DMS153 (cell line): ENCODE measurements around the gene RELN.
A peak's percentile ranks its signal among the peaks of the same experiment; 100 is the strongest.

Experiments
- DNase-seq: peaks from one replicate; lab custom pipeline; 2025; lab: John Stamatoyannopoulos, UW

Gene RELN

DNA sequence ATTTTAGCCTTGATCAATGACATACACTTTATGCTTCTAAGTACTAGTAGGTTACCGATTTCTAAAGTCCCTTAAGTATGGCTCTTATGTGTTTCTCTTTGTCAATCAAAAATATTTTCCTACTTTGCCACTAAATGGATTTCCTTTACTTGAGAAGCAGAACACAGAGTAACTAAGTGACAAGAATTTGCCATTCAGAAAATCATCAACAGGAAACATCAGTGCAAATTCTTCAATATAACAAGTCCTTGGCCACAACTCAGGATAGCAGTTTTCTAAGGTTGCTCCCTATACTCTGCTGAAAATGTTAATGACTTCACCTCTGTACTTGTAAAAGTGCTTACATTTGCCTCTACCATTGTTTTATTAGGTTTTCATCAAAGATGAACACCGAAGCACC lies 303.8 kb downstream of the RELN start:
- DNase-seq: no peak

- DNase-seq: no peak
Measured at GRCh38 chr7:103683348-103683747, 306.1 kb downstream of the RELN start.

- no peak for DNase-seq
Measured at GRCh38 chr7:103680161-103681144, 309.0 kb downstream of the RELN start.

DNA sequence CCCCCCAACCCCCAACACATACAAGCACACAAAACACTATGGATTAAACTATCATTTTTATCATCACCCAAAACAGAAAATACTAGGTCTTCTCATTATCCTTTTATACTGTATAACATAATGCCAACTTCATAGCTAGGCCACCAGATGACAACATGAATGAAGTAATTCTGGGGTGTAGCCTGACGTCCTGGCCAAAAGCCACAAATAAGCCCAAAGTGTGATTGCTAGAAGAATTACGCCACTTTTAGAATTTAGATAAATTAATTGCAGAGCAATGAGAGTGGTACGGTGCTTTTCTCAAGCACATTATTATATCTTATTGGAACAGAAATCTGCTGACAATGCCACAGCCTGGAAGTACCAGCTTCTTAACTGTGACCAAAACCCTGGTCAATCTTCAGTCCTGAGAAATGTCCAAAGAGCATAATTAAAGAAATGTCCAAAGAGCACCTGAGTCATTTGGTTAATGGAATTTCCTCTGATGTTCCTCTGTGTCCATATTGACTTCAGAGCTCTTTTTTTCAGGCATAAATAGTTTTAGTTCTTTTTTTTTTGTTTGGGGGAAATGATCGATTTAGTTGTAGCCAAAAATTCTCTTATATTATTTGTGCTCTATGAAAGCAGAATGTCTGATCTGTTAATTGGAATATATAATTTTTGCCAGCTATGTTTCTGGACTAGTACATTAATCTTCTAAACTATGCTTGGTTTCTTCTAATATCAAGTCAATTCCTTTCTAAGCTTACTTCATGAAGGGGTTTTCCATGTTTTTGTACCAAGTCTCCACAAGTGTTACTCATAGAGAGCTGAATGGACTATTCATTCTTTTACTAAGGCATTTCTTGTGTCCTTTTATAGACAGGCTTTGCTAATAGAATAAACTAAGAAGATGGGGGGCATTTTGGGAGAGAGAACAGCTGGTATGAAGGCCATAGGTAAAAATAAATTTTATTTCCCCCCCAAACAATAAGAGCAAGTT lies 310.0 kb downstream of the RELN start:
- DNase-seq: no peak

GRCh38 chr7:103668279-103668941 lies 321.0 kb downstream of the RELN start:
- DNase-seq: no peak

DNA sequence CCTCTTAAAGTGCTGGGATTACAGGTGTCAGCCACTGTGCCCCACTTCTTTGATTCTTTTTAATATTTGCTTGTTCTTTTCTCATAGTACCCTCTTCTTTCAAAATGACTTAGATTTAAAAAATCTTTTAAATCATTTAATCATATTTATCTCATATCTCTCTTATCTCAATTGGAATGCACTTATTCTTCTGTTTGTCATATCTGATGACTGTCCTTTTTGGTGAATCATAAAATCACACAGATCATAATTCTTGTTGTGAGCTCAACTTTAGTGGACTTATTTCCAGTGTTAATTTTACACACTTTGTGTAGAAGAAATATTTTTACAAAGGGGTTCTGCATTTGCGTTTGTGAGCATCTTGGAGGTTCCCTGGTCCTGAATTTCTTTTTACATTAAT lies 323.1 kb downstream of the RELN start:
- DNase-seq: no peak

GRCh38 chr7:103664577-103664976 lies 324.9 kb downstream of the RELN start:
- no peak for DNase-seq

DNA sequence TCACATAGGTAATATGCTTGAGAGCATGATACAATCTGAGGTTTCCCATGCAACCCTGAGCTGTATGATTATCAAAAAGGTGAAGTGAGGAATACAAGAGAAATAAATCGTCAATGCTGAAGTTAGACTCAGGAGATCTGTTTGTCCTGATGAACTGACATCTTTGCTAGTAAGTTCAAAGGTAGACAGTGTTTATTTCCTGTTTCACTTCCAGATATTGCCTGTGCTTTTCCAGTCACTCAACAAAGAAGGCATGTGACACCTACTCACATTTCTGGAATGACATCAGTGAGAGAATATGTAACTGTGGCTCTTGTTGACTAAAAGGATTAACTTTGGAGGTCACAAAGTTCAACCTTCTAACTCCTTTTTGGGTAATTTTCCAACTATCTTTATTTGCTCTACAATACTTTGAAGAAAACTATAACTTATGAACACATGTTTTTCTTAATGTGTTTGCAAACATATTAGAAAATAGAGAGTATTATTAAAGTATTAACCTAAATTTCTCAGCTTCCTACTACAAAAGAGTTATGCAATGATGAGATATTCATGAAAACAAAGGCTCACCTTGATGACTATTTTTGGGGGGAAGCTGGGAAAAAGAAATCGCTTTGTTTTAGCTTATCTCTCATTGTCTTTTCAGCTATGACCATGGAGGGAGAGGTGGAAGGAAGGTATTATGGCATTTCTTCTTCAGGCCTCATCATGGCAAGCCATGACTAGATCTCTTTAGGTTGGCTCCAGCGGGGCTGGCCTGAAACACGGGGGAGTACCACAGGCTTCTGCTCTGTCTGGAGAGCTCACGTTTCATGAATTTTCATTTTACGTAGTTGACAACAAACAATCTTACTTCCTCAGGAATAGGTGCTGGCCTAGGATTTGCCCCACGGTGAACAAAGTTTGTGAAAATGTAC lies 328.7 kb downstream of the RELN start:
- DNase-seq: peak; percentile 48

DNA sequence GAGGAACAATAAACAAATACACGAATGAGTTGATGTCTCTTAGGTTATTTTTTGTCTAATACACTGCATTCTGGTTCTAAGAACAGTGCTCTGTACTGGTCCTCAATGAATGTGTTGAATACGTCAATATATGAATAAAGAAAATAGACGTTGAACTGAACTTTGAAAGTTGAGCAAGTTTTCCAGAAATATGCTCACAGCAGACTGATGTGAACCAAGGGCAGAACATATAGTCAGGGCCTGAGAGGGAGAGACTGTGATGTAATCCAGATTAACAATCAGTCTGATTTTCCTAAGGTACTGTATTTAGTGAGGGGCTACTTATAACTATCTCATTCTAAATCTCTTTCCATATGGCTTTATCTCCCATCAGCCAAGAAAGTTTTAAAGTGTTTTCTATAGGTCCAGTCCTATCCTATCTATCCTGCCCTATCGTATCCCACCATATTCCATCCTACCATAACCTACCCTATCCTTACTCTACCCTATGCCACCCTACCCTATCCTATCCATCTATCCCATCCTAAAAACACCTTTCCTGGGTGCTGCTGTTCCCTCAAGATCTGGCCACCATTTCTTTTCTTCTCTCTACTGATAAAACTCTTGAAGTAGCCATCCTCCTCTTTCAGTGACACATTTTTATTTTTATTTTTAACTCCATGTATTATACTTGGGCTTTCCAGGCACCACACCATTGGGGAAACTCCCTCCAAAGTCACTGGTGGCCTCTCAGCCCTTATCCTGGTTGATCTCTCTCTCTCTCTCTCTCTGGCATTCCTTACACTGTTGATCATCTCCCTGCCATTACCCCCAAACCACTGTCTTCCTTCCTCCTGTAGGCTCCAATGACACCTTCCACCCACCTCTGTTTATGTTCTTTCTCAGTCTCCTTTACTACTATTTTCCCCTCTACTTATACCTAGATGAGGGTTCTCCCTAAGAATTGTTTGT lies 331.1 kb downstream of the RELN start:
- DNase-seq: no peak

DNA sequence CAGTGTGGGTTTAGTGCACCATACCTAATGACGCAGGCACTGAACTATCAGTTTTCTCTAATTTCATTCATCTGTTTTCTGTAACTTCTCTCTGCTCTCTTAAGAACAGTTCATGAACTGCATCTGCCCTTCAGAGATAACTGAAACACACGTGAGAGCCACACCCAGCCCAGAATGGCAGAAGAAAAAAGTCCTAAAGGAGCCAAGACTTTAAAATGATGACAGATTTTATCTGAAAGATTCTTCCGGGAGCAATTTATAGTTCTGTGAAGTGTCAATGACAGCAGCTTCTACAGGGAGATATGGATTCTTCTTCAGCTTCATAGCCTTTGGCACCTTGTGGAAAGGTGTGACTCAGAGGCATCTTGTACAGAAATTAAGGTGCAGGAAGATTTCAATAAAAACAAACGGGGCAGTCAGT lies 332.0 kb downstream of the RELN start:
- DNase-seq: no peak

- DNase-seq: no peak
Measured at GRCh38 chr7:103656221-103656620, 333.2 kb downstream of the RELN start.

DNA sequence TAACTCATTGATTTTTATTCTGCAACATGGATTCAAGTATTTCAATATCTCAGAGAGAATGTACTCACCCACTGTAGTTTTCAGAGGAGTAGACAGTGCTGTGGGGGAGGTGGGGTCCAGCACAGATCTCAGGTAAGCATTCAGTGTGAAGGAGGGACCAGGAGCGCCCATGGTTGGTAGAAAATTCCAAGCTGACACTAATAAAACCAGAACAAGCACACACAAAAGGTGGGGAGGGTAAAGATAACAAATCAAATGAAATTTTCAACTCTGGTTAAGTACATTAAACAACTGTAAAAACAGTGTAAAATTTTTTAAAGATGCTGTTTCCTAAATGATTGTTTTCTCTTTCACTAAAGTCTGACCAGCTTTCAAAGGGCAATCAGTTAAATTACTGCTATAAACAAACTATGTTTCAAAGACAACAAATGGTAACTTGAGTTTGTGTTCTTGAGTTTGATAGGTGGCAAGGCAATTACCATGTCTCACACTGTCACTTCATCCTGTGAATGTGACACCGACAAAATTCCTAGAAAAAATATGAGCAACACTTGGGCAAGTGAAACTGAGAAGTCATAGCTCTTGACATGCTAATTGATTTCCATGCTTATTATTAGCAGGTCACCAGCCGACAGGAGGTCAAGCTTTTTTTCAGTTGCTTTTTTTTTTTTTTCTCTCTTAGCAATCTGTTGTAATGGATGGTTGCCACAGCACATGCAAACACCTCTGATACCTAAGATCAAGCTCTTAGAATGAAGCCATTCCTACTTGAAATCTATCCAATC lies 337.7 kb downstream of the RELN start:
- DNase-seq: no peak

GRCh38 chr7:103649052-103649451 lies 340.4 kb downstream of the RELN start:
- no peak for DNase-seq

DNA sequence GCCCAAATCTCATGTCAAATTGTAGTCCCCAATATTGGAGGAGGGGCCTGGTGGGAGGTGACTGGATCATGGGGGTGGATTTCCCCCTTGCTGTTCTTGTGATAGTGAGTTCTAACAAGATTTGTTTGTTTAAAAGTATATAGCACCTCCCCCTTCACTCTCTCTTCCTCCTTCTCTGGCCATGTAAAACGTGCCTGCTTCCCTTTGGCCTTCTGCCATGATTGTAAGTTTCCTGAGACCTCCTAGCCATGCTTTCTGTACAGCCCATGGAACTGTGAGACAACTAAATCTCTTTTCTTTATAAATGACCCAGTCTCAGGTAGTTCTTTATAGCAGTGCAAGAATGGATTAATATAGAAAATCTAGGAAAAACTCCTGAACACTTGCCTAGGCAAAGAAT lies 341.3 kb downstream of the RELN start:
- DNase-seq: no peak

DNA sequence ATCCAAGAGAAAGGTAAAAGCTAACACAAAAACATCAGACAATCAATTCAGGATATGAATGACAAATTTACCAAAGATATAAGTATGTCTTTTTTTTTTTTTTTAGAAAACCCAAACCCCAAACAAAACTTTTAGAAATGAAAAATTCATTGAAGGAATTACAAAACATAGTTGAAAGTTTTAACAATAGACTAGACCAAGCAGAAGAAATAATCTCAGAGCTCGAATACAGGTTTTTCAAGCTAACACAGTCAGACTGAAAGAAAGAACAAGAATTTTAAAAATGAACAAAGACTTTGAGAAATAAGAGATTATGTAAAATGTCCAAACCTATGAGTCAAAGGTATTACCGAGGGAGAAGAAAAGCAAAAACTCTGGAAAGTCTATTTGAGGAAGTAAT lies 345.1 kb downstream of the RELN start:
- no peak for DNase-seq

GRCh38 chr7:103640031-103640779 lies 349.3 kb downstream of the RELN start:
- no peak for DNase-seq

DNA sequence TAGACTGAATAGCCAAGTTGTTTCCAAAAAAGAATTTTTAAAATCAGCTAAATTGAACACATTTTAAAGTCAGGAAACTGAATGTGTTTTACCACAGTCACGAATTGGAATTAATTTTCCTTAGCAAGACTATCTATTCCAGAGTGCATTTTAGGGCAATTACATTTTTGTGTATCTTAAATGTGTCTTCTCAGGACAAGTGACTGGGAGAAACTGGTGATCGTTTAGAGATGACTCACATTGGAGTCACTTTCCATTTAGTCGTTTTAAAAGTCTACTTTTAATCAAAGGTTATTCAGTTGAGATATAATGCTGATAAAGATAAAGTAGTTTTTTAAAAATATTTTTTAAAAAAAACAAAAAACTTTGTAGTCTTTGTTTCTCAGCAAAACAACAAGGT lies 351.7 kb downstream of the RELN start:
- DNase-seq: no peak

GRCh38 chr7:103637094-103637493 lies 352.4 kb downstream of the RELN start:
- no peak for DNase-seq
